CD4-positive, alpha-beta T cell treated with Interleukin-6 at 100 ng/mL for 8 hours (primary cell): ENCODE results near the gene SNX5.
"Not testable (repeated sequence)": the region's sequence is repeated elsewhere in the genome, so short reads cannot be mapped to it uniquely, and the experiment has no call there.

ENCODE experiments used
- DNase-seq: peaks from one replicate; pipeline ENCODE4 v3.0.0-alpha.2; 2020; ENCODE audit warnings: mixed read lengths, low spot score

Gene SNX5

DNA sequence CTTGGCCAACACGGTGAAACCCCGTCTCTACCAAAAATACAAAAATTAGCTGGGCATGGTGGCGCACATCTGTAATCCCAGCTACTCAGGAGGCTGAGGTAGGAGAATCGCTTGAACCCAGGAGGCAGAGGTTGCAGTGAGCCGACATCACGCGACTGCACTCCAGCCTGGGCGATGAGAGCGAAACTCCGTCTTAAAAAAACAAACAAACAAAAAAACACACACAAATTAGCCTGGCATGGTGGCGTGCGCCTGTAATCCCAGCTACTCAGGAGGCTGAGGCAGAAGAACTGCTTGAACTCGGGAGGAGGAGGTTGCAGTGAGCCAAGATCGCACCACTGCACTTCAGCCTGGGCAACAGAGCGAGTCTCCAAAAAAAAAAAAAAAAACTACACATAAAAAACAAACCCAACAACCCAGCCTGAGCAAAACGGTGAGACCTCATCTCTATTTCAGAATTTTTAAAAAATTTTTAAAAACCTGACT is 8.2 kb downstream of the SNX5 start:
- DNase-seq = not testable (repeated sequence)

- no peak for DNase-seq
These were observed 9.4 kb downstream of the SNX5 start for GRCh38 chr20:17959257-17959627.

DNA sequence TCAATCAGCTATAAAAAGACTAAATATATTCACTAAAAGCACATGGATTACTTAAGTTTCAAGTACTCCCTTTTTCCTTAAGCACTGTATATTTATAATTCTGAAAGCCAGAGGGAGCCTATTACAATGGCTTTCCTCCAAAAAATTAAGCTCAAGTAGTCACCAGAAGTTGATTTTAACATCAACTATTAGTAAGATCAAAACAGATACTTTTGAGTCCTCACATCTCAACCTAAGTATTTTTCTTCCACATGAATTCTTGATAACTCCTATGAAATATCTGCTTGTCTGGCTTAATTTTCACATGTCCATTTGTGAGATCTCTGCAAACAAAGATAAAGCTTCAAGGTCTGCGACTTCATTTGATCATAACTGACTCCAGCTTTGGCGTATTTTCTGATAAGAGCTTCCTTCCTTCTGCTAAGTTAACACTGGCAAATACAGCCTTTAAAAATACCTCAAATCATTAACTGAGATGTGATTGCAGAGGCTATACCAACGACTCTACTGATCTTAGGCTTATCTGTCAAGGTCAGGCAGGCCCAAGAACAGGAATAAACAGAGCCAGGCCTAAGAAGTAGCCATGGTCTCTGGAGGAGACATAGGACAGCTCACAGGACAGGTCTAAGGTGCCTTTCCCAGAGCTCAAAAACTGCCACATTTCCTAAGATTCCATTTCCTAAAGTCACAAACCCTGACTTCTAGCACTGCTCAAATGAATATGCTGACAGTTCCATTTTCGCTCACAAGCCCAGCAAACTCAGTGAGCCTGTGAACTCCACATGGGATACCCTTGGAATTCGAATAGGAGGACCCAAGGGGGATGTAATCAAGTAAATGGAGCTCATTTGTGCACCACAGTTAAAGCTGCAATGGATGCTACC is 10.0 kb downstream of the SNX5 start:
- DNase-seq = no peak

- no peak for DNase-seq
These were observed 10.9 kb downstream of the SNX5 start for GRCh38 chr20:17957505-17958363.

DNA sequence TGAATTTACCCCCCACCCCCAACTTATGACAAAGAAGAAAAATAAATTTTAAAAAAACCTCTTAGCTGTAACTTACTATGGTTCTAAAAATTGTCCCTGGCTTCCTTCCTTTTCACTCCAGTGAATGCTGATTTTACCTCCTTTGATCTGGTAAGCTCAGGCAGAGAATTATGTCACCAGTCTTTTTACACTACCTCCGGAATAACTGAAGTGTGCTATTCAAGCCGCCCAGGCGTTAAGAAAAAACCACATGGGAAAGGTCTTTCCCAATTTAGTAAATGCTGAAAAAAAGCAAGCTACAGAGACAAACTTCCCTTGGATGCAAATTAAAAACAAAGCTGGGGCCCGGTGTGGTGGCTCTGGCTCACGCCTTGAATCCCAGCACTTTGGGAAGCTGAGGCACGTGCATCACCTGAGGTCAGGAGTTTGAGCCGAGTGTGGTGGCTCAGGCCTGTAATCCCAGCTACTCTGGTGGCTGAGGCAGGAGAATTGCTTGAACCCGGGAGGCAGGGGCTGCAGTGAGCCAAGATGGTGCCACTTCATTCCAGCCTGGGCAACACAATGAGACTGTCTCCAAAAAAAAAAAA is 12.4 kb downstream of the SNX5 start:
- no peak for DNase-seq

DNA sequence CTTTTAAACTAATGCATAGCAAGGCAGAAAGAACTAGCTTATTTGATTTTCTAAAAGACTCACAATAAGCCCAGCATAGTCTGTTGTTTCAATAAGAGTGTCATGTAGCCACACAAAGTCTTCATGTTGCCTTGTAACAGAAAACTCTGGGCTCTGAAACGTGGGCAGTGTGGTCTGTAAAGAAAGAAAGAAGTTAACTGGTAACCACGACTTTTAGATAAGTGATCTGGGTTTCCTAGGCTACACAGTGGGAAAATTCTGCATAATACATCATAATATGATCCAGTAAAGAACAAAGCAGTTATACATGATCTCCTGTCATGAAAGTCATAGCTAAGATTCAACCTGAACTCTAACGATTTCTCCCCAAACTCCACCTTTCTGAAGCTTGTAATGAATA is 13.3 kb downstream of the SNX5 start:
- no peak for DNase-seq

DNA sequence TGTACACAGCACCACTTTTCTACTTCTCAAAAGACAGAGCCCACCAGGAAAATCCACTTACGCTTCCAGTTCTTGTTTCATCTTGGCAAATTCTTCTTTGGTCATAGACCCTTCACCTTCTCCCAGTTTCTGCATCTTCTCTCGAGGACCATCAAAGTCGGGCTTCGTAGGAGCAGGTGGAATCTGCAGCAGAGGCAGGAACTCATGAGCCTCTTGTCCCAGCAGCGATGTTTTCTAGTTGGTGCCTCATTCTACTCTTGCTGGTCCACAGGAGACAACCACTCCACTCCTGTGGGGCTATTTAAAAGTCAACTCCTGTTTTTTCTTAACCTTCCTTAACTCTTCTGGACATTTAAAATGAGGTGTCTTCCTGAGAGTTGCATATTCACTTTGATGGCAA is 14.7 kb downstream of the SNX5 start:
- DNase-seq = no peak

- DNase-seq = no peak
These were observed 15.6 kb downstream of the SNX5 start for GRCh38 chr20:17952692-17953684.

- DNase-seq = no peak
These were observed 17.3 kb downstream of the SNX5 start for GRCh38 chr20:17951323-17951722.

- no peak for DNase-seq
These were observed 17.9 kb downstream of the SNX5 start for GRCh38 chr20:17950670-17951069.

DNA sequence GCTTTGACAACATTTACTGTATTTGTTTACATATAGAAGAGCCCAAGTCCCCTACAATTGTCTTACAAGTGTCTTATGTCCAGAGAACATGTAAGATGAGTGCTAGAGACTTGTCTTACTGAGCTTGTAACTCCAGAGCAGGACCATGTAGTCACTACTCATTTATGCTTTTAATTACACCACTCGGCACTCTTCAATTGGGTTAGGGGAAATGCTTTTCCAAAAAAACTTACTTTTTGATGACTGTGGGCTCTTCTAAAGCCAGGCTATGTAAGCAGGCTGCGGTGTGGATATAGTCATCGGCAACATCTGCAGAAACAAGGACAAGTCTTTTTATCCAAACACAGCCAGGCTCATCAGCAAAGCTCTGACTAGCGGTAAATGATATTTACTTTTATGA is 18.7 kb downstream of the SNX5 start:
- no peak for DNase-seq

GRCh38 chr20:17948442-17948841 is 20.2 kb downstream of the SNX5 start:
- no peak for DNase-seq

DNA sequence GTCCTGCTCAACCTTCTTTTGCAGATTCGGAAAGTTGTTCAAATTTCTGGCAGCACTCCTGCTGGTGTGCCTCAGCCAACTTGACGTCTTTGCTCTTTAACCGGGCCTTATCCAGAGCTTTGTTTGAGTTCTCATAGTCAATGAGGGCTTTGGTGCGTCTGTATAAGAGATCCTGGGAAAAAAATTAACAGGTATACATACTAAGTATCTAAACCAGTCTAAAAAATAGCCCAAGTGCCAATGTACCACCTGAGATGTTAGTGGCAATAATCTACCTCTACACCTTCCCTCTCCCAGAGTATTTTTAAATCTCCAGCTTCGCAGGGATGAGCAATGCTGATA is 21.1 kb downstream of the SNX5 start:
- DNase-seq = no peak

- DNase-seq = no peak
These were observed 21.8 kb downstream of the SNX5 start for GRCh38 chr20:17946572-17947473.

DNA sequence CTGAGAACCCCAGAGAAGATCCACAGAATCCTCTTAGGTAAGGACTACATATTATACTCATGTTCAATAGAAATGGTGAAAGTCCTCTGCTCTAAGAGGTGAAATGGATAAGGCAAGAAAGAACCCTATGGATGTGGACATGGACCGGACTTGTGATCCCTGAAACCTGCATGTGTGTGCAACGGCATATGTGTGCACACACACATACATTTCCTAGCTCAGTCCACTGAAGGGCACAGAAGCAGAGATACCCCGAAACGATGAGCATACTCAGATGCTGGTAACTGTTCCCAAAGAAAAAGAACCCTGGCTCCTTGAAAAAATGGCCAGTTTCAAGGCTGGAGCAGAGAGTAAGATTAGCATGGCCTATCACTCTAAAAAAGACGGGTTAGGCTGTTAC is 22.6 kb downstream of the SNX5 start:
- DNase-seq = no peak

DNA sequence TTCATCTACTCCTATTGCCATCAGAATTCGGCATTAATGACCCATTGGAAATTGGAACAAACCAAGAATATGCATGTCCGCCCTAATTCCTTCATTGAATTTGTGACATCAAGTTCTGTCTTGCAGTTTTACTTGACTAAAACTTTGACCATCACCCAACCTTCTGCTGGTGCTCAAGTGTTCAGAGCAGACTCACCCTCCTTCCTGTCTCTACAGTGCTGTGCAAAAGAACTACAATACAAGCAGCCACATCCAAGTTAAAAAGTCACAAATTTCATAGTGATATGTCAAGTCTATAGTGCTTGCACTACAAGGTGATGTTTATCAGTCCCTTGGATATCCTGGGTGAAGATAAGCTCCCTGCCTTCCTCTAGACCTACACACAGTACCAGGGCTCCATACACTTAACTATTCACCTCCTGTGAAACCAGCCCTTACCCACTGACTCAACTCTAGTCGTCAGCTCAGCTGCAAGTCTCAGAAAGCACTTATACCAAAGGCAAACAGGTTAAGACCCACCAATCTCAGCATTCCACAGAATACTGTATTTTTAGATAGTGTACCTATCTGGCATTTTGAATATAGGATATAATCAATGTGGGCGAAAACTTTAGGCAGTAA is 23.6 kb downstream of the SNX5 start:
- no peak for DNase-seq

- DNase-seq = no peak
These were observed 25.3 kb downstream of the SNX5 start for GRCh38 chr20:17943343-17943742.

GRCh38 chr20:17941826-17942196 is 26.8 kb downstream of the SNX5 start:
- DNase-seq = no peak

- no peak for DNase-seq
These were observed 27.3 kb downstream of the SNX5 start for GRCh38 chr20:17941087-17941825.
